ENCODE data around the gene ZNF274.
"Not testable (repeated sequence)": the region's sequence is repeated elsewhere in the genome, so short reads cannot be mapped to it uniquely, and the experiment has no call there.

ZNF274 gene

GRCh38 chr19:58212336-58213074 lies 29.6 kb downstream of the ZNF274 start:
- no peak for DNase-seq

DNA sequence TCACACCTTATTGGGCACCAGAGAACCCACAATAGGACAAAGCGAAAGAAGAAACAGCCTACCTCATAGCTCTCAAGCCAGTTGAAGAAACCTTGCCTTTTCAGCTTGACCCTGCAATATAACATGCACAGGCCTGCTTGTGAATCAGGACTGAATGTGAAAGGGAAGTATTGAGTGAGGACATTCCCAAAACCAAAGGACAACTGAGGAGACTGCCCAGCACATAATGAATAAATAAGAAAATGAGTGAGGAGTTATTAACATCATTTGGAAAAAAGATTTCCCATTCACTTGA lies 30.2 kb downstream of the ZNF274 start:
- DNase-seq: no peak

DNA sequence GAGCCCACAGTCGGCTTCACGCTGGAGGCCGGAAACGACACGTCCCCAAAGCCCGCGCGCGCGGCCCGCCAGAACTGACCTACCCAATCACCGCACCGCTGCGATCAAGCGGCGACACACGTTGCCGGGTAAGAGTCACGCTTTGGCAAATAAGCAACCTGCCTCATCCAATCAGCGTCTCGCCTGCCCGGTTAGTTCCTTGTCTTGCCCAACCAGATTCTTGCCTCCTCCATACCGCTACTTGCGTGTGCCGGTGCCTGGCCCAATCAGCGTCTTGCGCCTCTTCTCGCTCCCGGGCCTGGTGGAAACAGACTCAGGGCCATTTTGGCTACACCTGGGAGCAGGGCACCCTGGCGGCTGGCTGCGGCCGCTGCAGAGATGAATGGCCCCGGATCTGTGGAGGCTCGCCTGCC lies 34.2 kb downstream of the ZNF274 start:
- no peak for DNase-seq

GRCh38 chr19:58217607-58218391 lies 34.9 kb downstream of the ZNF274 start:
- DNase-seq: no peak

GRCh38 chr19:58218899-58219298 lies 36.0 kb downstream of the ZNF274 start:
- DNase-seq: peak in 1 of 3 experiments; percentile 14

GRCh38 chr19:58227964-58228584 lies 45.2 kb downstream of the ZNF274 start:
- peak in 2 of 3 experiments; percentile 27 to 35 for DNase-seq

DNA sequence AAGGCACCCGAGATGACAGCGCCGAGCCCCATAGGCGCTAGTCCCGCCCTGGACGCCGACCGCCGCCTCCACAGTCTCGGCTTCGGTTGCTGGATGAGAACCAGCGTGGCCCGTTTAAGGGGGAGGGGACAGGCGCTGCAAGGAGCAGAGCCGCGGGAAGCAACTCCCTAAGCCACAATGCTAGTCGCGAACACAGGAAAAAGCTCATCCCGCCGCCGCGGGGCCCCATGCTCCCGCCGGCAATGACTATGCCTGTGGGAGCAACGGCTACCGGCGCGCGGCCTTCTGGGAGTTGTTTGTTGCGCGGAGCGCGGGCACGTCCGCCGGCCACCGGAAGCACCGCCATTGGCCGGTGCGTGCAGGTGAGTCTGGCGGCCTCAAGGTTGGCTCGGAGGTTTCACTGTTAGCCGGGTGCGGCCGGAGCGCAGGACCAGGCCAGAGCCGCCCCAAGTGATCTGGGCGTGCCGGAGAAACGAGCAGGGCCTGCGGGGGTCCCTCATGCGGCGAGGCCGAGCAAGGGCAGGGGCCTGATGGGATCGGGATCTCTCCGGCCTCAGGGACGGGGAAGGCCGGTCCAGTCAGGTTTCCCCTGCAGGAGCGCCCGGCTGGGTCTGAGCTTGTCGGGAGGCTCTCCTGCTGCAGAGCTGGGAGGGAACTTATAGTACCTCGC lies 45.9 kb downstream of the ZNF274 start, which contains the start of gene ZNF544:
Gene ZNF544 (plus strand): TSS at position 330 of the 670 bp plus-strand sequence. CDS start 15,110 bp downstream, outside the sequence.
- peak; percentile 80 to 85 (median 80) for DNase-seq

- peak in 1 of 3 experiments; percentile 9 for DNase-seq
These were observed 46.4 kb downstream of the ZNF274 start for GRCh38 chr19:58229255-58229639.

GRCh38 chr19:58237324-58237723 lies 54.5 kb downstream of the ZNF274 start:
- no peak for DNase-seq

GRCh38 chr19:58243351-58243750 lies 60.5 kb downstream of the ZNF274 start:
- DNase-seq: no peak

DNA sequence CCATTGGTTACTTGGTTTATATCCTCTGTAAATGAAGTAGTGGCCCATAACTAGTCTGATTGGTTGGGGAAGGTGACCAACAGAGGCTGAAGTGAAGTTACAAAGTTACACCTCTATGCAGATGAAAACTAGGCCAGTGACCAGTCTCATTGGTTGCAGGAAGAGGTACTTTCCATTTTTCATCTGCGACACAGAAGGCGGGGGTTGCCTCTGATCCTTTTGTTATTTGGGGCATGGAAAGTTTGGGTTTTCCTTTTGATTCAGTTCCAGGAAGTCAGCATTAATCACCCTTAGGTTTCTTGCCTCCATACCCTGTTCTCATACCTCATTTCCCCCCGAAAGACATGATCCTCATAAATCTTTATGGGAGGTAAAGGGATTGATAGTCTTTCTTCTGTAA lies 66.0 kb downstream of the ZNF274 start:
- DNase-seq: no peak

DNA sequence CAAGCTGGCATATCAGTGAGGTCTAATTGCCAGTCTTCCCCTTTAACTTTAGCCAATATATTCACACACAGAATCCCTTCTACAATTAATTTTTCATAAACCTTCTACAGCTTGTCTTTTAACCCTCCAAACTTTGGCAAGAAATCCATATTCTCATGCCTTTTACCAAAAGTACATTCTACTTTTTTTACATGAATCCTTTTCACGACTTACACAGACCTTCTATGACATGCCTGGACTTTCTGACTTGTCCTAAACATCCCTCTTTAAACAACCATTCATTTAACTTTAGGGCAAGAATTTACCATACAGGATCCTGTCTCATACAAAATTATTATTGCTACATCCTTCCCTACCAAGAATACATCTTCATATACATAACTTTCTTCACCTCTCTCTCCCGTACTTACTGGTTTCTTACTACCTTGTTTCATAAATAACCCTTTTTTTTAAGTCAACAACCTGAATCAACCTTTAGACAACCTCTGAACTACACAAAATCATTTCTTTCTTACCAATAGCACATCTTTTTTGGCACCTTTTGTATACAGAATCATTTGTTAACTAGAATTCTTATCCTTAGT lies 69.3 kb downstream of the ZNF274 start:
- DNase-seq: peak in 1 of 3 experiments; percentile 5

GRCh38 chr19:58258259-58258658 lies 75.4 kb downstream of the ZNF274 start:
- DNase-seq: not testable (repeated sequence)

DNA sequence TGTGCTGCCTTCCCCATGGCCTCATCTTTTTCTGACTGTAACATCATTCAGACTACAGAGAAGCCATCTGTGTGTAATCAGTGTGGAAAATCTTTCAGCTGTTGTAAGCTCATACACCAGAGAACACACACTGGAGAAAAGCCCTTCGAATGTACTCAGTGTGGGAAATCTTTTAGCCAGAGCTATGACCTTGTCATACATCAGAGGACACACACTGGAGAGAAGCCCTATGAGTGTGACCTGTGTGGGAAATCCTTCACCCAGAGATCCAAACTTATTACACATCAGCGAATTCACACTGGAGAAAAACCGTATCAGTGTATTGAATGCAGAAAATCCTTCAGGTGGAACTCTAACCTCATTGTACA lies 78.7 kb downstream of the ZNF274 start:
- no peak for DNase-seq

- DNase-seq: peak in 1 of 3 experiments; percentile 1
These were observed 79.4 kb downstream of the ZNF274 start for GRCh38 chr19:58261968-58262921.

DNA sequence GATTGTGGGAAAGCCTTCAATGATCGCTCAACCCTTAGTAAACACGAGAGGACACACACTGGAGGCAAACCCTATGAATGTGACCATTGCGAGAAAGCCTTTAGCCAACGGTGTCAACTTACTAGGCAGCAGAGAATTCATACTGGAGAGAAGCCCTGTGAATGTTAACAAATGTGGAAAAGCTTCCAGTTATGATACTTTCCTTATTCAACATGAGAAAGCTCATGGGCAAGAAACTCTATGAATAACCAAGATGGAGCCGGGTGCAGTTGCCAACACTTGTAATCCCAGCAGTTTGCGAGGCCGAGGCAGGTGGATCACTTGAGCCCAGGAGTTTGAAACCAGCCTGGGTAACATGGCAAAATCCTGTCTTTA lies 80.0 kb downstream of the ZNF274 start:
- no peak for DNase-seq
